ENCODE results near the gene ITGB5.
"Not testable (repeated sequence)": the region's sequence is repeated elsewhere in the genome, so short reads cannot be mapped to it uniquely, and the experiment has no call there.

Gene ITGB5

GRCh38 chr3:124787476-124788195, 99.5 kb downstream of the ITGB5 start:
- DNase-seq (ENCODE audit: low read depth) = no peak

DNA sequence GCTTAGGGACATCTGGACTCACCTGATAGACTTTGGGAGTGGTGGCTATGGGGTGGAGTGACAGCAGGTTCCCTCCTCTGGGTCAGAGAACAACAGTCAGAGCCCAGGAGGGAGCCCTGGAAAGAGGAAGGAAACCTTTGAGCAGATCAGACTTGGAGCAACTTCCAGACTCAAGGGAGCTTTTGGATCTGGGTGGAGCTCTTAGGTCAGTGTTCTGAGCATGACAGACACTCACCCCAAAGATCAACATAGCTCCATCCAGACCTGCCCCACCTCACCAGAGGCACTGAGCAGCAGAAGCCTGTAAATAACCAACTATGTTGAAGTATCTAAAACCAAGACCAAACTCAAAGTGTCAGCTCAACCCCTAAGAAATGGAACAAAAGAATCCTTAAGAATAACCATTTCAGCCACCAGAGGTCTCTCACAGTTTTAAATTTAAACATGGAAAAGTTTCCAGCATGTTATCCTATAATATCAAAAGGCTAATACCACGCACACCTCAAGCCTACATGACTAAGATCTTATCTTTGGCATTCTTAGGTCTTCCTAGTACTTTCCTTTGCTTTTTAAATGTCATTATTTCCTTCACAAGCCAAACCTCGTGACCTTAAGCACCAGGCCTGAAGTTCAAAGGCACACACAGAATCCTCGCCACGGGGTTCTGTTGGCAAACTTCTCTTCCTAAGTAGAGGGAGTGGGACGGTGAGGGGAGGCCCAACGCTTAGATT, 100.5 kb downstream of the ITGB5 start:
- DNase-seq (ENCODE audit: low read depth) = no peak

GRCh38 chr3:124785973-124786372, 101.2 kb downstream of the ITGB5 start:
- DNase-seq (ENCODE audit: low read depth) = no peak

- no peak for DNase-seq (ENCODE audit: low read depth)
These were observed 102.3 kb downstream of the ITGB5 start for GRCh38 chr3:124784686-124785382.

GRCh38 chr3:124783696-124784095, 103.5 kb downstream of the ITGB5 start:
- no peak for DNase-seq (ENCODE audit: low read depth)

- DNase-seq (ENCODE audit: low read depth) = not testable (repeated sequence)
These were observed 104.8 kb downstream of the ITGB5 start for GRCh38 chr3:124782377-124782712.

DNA sequence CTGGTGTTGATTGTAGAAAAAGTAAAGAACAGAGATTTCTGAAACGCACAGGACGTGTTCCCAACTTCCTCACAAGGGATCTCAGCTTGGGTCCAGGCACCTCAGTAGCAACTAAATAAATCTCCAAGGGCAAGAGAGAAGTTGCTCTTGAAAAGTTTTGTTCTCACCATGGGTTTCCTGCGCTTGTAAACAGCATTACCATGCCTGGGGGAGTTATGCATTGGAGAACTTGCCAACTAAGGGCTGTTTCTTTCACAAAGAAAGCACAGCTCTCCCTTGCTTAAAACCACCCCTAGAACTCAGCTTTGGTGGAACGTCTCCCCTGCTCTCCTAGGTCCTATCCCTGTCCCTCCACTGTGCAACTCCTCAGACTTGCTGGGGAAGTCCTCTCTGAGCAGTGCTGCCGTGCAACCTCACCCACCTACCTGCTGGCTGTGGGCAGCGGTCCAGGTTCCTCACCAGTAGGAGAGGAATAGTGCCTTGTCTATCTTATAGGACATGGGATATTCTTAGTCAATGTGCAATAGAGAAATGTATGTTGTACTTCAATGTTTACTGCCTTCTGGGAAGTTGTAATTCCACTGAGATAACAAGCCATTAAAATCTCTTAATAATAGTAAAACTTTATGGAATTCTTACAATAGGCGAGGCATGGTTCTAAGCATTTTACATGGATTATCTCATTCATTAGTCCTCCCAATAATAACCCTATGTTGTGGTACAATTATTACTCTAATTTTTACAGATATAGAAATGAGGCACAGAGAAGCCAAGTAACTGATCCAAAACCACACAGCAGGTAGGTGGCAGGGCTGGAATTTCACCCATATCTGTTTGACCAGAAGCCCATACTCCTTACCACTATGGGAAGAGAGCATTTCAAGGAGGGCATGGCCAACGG, 105.4 kb downstream of the ITGB5 start:
- DNase-seq (ENCODE audit: low read depth) = no peak

DNA sequence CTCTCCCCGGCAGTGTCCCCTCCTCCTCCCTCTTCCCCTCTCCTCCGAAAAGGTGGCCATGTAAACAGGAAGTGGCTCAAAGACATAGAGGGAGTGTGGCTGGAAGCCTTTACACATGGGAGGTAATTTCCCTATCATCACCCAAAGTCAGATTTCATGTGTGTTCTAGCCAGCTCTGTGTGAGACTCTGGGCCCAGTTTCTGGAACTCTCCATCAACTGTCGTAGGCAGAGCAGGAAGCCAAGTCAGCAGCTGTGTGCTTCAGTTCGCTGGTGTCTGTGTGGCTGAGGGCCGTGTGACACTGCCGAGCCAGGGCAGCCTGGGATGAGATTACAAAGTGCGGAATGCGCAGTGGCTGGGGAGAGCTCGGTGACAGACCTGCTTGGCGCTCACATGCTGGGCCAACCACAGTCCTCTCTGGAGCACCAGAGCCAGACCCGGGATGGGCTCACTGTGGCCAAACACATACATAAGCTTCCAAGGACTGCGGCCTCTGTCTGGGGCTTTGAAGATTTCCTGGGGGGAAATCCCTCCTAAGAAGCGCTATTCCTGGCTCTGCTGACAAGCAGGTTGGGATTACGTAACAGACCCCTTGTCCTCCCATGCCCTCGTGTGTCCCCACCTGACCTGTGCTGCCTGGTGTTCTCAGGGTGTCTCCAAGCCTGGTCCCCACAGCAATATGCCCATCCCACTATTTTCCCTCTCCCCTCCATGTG, 106.2 kb downstream of the ITGB5 start:
- DNase-seq (ENCODE audit: low read depth) = no peak

DNA sequence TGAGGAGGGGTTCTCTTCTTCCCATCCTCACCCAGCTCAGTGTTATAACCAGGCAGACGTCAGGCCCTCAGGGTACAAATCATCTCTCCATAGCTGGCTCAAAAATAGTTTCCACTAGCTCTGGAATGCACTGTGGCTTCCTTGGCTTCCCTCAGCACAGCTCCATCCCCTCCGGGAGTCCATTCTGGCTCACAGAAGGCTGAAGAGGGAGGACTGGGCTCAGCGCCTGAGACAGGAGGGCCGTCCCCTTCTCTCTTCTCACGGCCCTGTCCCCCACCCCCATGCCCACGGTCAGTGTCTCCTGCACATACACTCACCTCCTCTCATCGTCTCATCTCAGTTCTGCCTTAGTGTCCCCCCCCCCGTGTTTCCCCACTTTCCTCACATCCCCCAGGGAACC, 106.8 kb downstream of the ITGB5 start:
- DNase-seq (ENCODE audit: low read depth) = peak; percentile 79

- no peak for DNase-seq (ENCODE audit: low read depth)
These were observed 107.4 kb downstream of the ITGB5 start for GRCh38 chr3:124779751-124780191.

DNA sequence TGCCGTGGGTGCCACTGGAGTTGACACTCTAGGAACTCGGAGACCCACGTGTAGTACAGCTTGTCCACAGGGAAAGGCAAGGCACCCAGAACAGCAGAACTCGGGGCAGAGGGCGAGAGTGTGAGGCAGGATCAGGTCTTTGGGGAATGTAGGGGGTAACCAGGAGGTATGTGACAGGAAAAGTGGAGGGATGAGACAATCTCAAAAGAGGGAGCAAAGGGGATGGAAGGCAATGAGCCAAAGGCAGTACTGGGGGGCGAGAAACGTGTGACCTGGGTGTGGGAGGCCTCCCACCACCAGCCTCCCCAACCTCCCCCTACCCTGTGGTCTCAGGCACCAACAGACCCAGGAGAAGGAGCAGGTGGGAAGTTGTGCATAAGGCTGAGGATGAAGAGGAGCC, 108.0 kb downstream of the ITGB5 start:
- DNase-seq (ENCODE audit: low read depth) = no peak

DNA sequence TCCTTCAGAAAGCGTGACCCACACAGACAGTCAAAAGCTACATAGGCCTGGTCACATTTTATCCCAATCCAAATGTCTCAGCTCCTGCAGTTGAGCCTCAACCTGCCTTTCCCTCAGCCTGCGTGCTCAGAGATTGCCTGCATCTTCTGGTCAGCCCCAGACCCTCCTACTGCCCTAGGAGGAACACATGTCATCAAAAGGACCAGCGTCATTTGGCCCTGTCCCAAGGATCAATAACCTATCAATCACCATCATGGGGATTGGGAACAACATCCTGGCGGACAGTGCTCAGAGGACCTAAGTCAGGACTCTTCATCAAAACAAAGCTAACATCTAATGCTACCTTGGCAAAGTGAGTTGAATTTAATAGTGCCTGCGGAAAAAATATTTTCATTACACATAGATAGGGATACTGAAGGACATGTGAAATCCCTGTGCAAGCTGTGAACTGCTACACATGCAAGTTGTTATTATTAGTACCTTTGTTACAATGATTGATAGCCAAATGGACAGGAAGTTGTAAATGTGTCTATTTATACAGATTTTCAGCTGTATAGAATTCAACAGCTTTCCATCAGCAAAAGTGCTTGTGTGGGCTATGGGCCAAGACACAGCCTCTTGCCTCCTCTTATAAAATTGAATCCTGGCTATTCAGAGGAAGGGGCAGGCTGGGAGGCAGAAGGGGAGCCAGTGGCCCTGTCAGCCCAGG, 109.2 kb downstream of the ITGB5 start:
- DNase-seq (ENCODE audit: low read depth) = no peak

GRCh38 chr3:124776856-124777255, 110.3 kb downstream of the ITGB5 start:
- no peak for DNase-seq (ENCODE audit: low read depth)

- no peak for DNase-seq (ENCODE audit: low read depth)
These were observed 111.3 kb downstream of the ITGB5 start for GRCh38 chr3:124775877-124776276.

DNA sequence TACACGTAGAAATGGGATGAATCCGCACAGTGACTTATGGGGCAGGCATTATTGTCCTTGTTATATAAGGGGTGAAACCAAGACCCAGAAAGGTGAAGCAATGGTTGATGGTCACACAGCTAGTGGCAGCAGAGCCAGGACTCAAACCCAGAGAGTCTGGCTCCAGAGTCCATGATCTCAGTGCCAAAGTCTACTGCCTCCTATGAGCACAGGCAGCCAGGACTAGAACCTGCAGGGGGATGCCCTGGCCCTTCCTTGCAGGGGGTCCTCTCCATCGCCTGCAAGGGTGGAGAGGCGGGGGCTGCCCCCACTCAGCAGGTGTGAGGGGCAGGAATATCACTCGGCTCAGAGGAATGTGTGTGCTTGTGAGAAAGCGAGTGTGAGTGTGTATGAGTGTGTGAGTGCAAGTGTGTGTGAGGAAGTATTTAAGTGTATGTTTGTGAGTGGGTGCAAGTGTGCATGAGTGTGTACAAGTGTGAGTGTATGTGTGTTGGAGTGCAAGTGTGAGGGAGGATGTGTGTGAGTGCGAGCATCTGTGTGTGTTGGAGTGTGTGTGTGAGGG, 112.2 kb downstream of the ITGB5 start:
- DNase-seq (ENCODE audit: low read depth) = no peak

DNA sequence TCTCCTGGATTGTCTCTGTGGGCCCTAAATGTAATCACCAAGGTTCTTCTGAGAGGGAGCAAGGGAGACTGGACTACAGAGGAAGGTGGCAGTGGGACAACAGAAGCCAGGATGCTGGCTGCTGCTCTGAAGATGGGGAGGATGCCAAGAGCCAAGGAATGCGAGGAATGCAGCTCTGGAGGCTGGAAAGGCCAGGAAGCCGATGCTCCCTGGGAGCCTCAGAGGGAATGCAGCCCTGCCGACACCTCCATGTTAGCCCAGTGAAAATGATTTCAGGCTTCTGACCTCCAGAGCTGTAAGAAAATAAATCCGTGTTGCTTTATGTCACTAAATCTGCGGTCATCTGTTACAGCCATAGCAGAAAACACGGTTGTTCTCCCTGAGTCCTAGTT, 112.8 kb downstream of the ITGB5 start:
- no peak for DNase-seq (ENCODE audit: low read depth)

DNA sequence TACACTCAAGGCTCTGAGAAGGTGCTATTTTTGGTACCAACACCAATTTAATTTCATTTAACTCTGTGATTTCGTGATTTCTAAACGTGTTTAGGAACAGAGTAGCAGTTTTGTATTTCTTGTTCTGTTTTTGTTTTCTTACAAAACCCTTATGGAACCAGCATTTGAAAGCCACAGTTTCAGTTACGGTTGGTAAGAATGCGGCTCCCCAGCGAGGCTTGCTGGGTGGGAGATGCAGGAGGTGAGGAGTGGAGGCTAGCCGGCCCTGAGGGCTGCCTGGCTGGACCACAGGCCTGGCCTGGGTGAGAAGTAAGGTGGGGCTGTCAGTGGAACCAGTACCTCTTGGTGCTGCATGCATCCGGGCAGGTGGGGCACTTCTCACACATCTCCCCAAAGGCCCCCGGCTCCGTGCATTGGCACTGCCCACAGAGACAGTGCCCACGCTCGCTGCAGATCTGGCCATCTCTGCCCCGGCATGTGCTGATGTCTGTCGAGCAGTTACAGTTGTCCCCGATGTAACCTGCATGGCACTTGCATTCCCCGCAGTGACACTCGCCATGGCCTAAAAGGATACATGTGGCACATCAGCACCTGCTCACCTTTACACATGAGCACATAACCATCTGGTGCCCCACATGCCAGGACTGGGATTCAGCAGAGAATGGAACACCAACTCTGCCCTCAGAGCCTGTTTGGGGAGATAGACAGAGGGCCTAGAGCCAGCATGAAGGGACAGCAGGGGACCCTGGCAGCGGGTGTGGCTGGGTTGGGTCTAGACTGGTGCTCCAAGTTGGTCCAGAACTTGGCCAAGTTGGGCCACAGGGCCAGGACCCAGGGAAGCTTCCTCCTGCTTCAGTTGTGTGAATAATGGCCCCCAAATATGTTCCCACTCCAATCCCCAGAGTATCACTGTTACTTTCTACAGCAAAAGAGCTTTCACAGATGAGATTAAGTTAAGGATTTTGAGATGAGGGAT, 113.5 kb downstream of the ITGB5 start:
- DNase-seq (ENCODE audit: low read depth) = no peak

GRCh38 chr3:124772081-124772831, 114.9 kb downstream of the ITGB5 start:
- no peak for DNase-seq (ENCODE audit: low read depth)

DNA sequence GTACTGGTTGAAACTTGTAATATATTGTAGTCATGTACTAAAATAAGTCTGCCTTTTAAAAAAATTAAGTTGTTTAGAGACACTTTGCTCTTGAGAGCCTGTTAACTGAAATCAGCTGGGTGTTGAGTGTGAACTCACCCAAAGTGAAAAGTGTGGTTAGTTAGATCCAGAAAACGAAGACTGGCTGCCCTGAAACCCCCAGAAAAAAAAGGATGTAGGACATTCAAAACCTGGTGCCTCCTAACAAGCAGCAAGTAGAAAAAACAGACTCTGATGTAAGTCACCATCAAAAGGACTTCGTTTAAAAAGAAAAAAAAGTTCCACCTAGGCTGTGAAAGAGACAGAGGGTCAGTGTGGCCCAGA, 116.1 kb downstream of the ITGB5 start:
- DNase-seq (ENCODE audit: low read depth) = no peak
